GM21515 (cell line): ENCODE measurements around the gene PRDM2.

Source experiments
- ATAC-seq: cut with Tn5 transposase; IDR thresholded peaks from one replicate; pipeline ENCODE4 v1.9.1; 2021; ENCODE audit not compliant: unreplicated experiment

PRDM2 gene

DNA sequence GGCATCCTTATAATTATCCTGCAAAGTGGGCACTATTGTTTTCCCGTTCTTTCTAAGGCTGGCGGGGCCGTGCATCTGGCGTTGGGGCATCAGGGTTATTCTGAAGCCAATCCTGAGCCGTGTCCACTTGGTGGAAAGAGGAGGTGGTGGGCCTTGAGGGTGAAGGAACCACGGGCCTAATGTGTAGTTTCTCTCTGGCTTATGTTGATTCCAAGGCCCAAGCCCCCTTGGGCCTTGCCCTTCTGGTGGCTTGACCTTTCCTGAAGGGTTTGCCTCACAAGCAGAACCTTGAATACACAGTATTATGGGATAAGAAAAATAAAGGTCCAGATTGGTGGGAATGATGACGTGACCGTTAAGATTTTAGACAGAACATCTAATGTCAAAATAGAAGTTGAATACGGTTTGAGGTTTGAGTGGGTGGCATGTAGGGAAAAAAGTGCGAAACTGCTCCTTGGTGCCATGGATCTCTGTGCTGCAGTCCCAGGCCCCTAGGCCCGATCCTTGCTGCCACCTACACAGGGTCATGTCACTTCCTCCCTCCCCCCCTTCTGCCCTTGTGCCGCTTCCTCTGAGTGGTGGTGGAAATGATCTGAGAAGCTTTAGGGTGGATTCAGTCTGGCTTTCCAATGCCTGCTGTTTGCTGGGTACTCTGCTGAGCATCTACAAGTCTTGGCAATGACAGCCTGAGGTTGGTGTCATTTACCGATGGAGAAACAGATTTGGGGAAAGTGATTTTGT, 90.5 kb downstream of the PRDM2 start:
- no peak for ATAC-seq

DNA sequence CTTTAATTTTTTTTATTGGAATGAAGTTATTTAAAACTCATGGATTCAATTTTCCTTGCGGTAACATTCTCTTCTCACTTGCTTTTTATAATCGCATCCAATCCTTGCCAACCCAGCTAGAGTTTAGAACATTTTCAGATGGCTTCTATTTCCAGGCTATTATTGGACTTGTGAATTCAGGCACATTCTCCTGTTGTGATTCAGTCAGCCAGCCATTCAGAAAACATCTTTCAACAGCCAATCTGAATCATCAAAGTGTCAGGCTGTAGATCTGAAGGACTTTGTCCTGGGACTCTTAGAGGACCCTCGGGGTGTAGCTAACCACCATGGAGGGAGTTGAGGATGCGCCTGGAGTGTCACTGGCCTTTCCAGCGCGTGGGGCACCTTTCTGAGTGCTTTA, 92.4 kb downstream of the PRDM2 start:
- no peak for ATAC-seq

DNA sequence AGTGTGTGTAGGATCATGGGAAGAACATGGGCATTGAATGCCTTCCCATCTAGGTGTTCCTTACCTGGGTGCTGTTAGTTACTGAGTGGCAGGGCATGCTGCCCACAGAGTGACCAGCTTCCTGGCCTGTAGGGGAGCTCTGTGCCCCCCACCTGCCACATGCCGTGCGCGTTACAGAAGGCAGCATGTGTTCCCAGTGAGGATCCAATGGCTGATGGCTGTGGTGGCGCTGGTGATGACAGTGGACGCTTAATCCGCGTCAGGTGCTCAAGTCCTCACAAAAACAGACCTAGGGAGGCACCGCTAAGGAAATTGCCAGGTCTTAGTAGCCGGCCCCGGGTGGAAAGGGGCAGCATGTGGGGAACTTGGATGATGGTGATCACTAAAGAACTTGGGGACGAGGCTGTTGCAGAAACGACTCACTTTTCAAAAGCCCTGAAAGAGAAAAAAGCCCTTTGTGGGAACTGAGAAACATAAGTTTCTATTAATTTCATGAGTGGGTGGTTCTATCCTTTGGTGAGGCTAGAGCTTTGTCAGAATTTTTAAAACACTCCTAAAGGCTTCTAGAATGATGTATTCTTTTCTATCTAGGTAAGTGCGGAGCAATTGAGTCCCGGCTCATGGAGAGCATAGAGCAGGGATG, 93.2 kb downstream of the PRDM2 start:
- no peak for ATAC-seq

DNA sequence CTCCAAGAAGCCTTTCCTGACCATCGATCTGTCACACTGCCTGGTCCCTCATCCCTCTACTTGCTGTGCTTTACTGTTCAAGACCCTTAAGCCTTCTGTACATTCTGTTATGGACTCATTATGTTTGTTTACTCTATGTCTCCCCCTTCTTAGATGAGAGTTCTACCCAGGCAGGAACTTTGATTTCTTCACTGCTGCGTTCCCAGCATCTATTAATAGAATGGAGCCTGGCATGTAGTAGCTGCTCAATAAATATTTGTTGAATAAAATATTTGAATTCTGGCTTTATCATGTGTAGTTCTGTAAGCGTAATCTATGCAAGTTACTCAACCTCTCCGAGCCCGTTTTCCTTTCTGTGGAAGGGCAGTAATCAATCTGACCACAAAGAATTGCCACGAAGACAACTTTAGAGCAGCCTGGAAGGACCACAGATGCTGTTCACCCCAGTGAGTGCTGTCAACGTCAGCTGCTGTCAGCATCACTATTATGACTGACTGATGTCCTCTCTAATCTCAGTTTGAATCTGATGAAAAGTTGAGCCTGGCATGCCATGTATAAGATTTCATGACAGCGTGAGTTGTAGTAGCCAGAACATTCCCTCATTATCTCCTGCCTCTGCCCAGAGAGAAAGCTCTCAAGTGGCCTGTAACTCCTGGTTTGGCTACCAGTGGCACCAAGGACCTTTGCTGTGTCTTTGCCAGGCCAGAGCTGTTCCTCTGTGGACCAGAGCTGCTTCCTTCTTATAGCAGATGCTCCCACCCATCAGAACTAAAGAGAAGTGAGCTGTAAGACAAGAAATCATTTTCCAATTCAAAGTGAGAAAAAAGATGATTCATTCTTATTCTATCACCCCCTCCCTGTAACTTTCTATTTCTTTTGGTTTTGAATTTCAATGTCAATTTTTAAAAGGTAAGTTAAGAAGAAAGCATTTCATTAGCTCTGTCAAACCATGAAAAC, 94.5 kb downstream of the PRDM2 start:
- no peak for ATAC-seq

DNA sequence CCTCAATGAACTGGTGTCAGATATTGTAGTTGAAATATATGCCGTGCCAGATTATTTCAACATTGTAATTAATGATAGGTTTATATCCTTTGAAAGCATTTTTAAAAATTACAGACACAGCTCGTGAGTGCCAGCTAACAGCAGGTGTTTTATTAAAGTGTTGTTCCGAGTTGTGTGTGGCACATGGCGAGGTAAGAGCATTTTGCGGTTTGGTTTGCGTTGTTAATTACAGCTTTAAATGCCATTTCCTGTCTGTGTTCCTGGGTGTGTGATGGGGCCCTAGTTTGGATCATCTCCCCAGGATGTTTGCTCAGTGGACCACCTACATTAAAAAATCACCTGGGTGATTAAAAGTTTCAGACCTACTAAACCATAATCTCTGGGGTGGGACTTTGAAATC, 97.4 kb downstream of the PRDM2 start:
- ATAC-seq, result no peak

DNA sequence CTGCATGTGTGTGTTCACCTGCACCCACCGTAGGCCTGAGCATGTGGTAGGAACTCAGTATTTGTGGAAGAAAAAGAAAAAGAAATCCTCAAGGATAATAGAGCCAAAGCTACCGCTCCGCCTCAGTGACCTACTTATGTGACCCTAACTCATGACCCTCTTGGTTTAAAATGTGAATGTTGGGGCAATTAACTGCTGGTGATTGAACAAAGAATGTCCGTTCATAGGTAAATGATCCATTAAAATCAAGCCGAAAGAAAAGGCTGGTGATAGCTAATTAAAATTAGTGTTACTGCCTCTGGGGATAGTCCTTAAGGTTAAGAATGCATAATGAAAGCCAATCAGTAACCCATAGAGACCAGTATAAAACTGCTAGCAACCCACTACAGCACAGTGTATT, 98.1 kb downstream of the PRDM2 start:
- ATAC-seq, result no peak

DNA sequence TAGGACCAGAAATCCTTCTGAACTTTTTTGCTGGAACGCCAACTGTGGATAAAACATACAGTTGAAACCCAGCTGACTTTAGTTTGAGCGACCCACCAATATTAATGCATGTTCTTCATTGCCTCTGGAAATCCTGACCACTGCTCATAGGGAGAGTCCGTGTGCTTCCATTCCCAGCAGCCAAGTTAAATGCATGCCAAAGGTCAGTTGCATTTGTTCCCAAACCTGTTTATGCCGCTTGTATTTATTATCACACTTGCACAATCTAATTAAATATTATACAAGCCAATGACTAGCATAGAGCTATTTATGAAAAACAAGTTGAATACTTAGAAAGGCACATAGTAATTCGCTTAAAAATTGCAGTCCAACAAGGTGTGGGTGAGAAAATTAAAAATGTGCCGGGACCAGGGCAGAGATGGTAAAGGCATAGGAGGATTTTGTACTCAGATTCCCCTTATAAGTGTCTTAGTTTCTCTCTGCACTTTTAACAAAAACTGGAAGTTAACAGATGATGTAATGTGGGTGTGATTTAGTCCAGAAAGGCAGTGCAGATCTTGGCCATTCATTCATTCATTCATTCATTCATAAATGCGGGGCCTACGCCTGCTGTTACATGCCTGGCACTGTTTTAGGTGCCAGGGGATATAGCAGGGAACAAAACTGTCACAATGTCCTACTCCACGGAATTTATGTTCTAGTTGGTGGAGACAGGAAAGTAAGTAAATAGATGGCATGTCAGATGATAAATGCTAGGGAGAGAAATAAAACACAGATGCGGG, 99.7 kb downstream of the PRDM2 start:
- ATAC-seq, result no peak

DNA sequence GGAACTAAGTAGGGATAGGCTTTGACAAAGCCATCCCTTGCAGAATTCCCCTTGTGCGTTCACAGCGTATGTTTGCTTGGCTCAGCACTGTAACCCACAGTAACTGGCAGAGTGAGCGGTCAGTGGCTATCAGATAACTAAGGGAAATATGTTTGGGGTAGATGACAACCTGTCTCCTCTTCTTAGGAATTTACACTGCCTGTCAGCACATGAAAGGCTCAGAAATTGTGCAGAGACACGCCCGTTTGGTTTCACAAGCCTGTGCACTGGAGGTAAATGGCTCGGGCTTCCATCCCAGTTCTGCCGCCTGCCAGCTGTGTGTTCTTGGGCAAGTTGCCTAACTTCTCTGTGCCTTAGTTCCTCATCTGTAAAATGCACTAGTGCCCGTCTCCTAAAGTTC, 101.2 kb downstream of the PRDM2 start:
- ATAC-seq, result no peak

DNA sequence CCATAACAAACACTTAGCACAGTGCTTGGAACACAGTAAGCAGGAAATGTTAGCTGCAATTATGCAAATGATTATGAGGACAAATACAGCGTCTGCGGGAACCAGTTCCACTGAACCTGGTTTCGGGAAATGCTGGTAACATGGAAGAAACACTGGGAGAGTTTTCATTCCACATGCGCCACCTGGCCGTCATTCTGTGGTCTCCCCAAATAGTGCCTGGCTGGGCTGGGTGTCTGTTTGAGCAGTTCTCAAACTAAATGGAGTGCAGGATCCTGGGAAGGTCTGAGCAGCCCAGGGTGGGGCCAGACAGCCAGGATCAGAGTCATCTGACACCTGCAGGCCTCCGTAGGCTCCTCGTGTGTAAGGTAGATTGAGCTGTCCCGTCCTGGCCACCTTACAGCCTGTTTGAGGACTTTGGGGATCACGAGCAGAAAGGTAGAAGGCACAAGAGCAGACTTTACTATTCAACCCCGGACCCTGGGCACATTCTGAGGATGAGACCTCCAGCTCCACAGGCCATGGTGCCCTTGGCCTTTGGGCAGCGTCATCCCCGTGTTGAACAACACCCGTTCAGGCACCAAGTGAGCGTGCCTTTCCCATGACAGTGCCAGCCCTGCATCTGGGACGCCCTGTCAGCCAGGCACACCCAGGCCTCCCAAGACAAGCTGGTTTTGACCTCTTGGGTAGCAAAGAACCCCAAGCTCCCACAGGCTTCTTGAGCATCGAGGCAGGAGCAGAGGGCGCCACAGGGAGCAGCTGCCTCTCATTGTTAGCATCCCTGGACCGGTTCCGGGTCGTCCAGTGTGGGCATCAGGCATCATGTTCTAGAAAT, 101.9 kb downstream of the PRDM2 start:
- ATAC-seq, result no peak

DNA sequence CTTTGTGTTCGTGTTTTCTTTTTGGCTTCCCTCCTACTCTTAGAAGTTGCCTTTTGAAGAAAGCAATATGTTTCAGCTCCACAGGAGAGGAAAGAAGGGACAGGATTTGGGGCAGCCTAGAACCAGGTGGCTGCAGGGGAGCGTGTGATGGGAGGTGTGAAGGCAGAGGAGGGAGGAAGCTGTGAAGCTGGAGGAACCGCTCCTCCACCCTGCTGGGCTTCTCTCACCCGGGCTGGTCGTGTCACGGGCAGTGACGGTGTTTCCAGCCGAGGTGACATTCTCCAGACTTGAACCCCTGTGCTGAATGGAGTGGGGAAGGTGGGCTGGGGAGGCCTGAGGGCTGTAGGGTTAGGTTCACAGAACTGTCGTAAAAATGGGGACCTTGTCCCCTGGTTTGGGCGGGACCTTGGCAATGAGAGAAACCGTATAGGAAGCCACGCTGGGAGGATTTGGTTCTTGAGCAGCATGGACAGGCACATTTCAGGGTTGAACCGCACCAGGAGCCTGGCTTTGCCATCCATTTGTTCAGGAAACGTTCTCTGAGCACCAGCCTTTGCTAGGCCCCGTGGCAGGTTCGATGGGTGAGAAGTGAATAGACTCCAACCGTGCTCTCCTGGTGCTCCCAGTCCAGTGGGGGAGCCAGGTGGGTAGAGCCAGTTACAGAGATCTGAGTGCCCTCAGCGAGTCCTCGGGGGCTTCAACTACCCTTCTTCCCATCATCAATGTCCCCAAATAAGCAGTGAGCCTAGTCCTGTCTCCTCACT, 103.0 kb downstream of the PRDM2 start:
- ATAC-seq, result no peak

DNA sequence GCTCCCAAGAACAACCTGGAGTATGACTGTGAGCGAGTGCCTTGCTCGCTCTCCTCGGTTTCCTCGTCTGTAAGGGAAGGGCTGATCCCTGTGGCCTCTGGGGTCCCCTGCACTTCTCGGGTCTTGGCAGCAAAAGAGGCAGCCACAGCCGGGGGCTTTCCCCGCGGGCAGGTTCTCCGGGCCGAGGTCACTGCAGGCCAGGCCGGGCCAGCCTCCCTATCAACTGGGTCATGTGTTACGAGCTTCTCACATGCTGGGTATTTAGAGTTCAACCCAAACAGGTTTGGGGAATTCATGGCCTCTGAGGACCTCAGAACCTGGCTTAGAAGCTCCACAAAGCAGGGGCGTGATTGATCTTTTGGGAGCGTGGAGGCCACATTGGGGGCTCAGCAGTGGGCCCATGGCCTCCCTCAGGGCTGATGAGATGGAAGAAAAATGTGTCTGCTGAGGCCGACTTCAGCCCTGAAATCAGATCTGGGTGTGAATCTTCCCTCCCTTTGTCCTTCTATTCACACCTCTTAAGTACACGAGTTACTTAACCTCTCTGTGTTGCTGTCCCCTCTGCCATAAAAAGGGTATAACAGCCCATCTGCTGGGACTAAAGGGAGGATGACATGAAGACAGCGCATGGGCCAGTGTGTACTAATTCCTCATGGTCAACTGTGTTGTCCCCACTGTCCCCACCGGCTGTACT, 103.7 kb downstream of the PRDM2 start:
- ATAC-seq, result no peak

DNA sequence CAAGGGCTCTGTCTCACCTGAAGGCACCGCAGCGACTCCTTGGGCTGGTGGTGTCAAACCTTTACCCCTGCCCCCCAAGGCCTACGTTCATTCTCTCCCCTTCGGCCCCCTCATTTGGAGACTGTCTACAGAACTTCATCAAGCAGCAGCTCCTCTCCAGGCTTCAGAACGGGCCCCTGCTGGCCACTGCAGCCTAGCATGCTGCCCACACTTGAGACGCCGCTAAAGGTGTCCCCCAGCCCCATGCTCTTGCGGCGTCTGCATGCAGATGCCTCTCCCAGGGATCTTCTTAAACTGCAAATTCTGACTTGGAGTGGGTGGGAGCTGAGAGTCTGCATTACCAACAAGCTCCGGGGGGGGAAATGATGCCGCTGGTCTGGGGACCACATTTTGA, 104.2 kb downstream of the PRDM2 start:
- no peak for ATAC-seq

DNA sequence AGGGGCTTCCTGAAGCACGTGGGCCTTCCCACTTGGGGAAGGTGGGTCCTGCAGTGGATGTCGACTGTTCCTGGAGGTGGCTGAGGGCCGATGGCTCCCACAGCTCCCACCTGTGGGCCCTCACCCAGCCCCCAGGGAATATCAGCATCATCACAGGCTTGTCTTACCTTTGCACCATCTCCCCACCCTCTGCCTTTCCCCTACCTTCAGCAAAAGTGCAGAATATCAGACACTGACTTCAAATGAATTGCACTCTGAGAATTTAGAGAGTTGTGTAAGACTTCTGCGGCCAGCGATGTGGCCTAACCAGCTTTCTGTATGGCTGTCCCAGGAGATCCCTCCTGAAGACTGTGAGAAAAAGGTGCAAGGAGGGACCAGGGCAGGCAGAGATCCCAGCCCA, 105.4 kb downstream of the PRDM2 start:
- no peak for ATAC-seq

DNA sequence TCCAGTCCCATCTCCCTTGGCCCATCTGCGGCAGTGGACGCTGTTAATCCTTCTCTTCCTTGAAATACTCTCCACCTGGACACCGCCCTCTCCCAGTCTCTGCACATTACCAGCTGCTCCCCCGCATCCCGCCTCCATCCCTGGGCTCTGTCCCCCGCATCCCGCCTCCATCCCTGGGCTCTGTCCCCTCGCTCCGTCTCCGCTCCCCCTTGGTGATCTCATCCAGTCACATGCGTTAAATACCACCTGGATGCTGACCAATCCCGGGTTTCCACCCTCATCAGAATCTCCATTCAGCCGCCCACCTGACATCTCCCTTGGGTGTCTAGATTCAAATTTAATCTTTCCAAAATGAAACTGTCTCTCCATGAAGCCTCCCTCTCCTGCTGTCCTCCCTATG, 106.1 kb downstream of the PRDM2 start:
- ATAC-seq, result no peak

DNA sequence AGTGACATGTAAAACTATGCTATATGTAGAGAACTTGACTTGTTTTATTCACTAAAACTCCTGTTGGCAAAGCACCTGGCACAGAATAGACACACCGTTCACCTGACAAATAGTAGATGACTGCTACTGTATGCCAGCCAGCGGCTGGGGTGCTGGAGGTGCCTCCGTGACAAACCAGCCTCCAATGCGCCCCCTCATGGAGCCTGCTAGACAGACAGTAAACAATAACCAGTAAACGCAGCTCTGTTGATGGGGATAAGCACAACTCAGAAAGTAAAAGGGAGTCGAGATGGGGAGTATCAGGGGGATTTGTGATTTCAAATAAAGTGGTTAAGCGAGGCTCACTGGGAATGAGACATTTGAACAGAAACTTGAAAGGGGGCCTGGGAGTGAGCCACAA, 107.2 kb downstream of the PRDM2 start:
- no peak for ATAC-seq

DNA sequence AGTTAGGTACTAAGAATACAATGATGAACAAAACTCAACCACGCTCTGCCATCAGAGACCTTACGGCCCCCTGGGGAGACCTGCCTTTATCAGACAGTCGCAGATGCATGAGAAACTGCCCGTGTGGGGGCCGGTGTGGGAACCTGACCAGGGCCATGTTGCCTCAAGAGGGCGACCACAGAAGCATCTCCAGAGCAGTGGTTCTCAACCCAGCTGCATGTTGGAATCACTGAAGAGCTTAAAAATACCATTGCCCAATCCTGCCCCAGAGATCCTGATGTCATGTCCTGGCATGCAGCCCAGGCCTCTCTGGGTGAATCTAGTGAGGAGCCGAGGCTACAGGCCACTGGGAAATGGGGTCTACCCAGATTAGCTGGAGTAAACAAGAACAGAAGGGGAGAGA, 108.7 kb downstream of the PRDM2 start:
- no peak for ATAC-seq

DNA sequence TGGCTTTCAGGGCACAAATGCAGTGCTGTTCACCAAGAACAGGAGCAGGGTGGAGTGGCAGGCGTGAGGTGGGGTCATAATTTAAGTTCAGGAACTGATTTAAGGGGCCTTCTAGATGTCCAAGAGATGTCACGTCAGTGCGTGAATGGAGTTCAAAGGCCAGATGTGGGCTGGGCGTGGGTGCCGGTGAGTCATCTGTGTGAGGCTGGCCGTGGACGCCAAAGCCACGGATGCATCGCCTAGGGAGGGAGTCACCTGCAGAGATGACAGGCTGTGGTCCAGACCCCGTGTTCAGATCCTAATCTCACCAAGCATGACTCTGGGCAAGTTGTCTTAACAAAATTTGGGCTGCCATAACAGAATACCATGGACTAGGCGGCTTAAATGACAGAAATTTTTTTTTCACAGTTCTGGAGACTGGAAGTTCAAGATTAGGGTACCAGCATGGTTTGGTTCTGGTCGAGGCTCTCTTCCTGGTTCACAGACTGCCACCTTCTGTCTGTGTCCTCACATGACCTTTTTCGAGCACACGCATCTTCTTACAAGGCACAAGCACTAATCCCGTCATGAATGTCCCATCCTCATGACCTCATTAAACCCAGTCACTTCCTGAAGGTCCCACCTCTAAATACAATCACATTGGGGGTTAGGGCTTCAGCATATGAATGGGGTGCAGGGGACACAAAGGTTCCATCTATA, 109.6 kb downstream of the PRDM2 start:
- ATAC-seq, result no peak
